H1 (cell line): ENCODE data around the gene HOXB6. TPM values are rescaled to one million over a fixed set of nuclear protein-coding genes. Genes with fewer than 3 reads are reported as not detected.

ENCODE experiments used
- ATF2 ChIP-seq: IDR thresholded peaks from 2 replicates; pipeline ENCODE4 v1.6.1; 2012; ENCODE audit warnings: low read length, inconsistent platforms
- ATF3 ChIP-seq: IDR thresholded peaks from 2 replicates; pipeline ENCODE4 v1.6.1; 2011; ENCODE audit warnings: low read depth, mild to moderate bottlenecking, low read length; ENCODE audit not compliant: insufficient read depth
- BACH1 ChIP-seq: IDR thresholded peaks from 2 replicates; pipeline ENCODE4 v1.6.1; 2012; ENCODE audit warnings: low read length, improper control_type of control experiment
- BRCA1 ChIP-seq: IDR thresholded peaks from 2 replicates; pipeline ENCODE4 v1.6.1; 2012; ENCODE audit warnings: low read depth, low read length, improper control_type of control experiment
- CBX8 ChIP-seq: fragments of 300-800, 300-1000 bp; sonication (generic); IDR thresholded peaks from 2 replicates; pipeline ENCODE4 v1.7.1; 2016; ENCODE audit warnings: low read depth, low read length, borderline replicate concordance
- CEBPB ChIP-seq: IDR thresholded peaks from 2 replicates; pipeline ENCODE4 v1.6.1; 2012; ENCODE audit warnings: low read depth, low read length
- EGR1 ChIP-seq: IDR thresholded peaks from 2 replicates; pipeline ENCODE4 v1.6.1; 2011; ENCODE audit warnings: low read depth, low read length, borderline replicate concordance
- EP300 ChIP-seq, 2 experiments: IDR thresholded peaks; 1 replicate in 1 of 2; 2 replicates in 1 of 2; pipeline ENCODE4 v1.6.1; 2011 to 2012; ENCODE audit warnings: low read depth in 2 of 2, low read length in 2 of 2, mild to moderate bottlenecking in 2 of 2, borderline replicate concordance in 1 of 2, inconsistent platforms in 1 of 2, moderate library complexity in 1 of 2
- HDAC2 ChIP-seq, 2 experiments: fragments of 300-600 bp in 1 of 2; sonication (generic) in 1 of 2; IDR thresholded peaks; 2 replicates each; pipeline ENCODE4 v1.6.1; 2011 to 2012; ENCODE audit warnings: low read depth in 2 of 2, low read length in 2 of 2, mild to moderate bottlenecking in 2 of 2, moderate library complexity in 2 of 2, borderline replicate concordance in 1 of 2, inconsistent platforms in 1 of 2
- HDAC6 ChIP-seq: IDR thresholded peaks from one replicate; pipeline ENCODE4 v1.7.1; 2012; ENCODE audit warnings: low read depth, mild to moderate bottlenecking, inconsistent platforms, low read length, moderate library complexity
- KDM1A ChIP-seq: fragments of 200-600, 300-600 bp; sonication (generic); IDR thresholded peaks from 2 replicates; pipeline ENCODE4 v1.7.1; 2016; ENCODE audit warnings: mild to moderate bottlenecking, low read length, borderline replicate concordance
- SIN3A ChIP-seq, 2 experiments: IDR thresholded peaks in 1 of 2; conservative IDR thresholded peaks in 1 of 2; 2 replicates each; pipeline ENCODE4 v1.6.1; 2011 to 2012; ENCODE audit warnings: low read length in 2 of 2, improper control_type of control experiment in 1 of 2, low read depth in 1 of 2, mild to moderate bottlenecking in 1 of 2
- SIRT6 ChIP-seq: IDR thresholded peaks from one replicate; pipeline ENCODE4 v1.7.1; 2012; ENCODE audit warnings: low read length, inconsistent platforms
- SIX5 ChIP-seq: IDR thresholded peaks from 2 replicates; pipeline ENCODE4 v1.6.1; 2011; ENCODE audit warnings: mild to moderate bottlenecking, low read depth, low read length
- SP2 ChIP-seq: IDR thresholded peaks from 2 replicates; pipeline ENCODE4 v1.6.1; 2012; ENCODE audit warnings: mild to moderate bottlenecking, low read length, inconsistent platforms
- TCF12 ChIP-seq: IDR thresholded peaks from 2 replicates; pipeline ENCODE4 v1.6.1; 2011; ENCODE audit warnings: low read depth, mild to moderate bottlenecking, low read length
- TEAD4 ChIP-seq: IDR thresholded peaks from 2 replicates; pipeline ENCODE4 v1.6.1; 2012; ENCODE audit warnings: low read depth, low read length, inconsistent platforms, mixed read lengths
- ZNF274 ChIP-seq: IDR thresholded peaks from 2 replicates; pipeline ENCODE4 v1.7.0; 2012; ENCODE audit warnings: low read length, borderline replicate concordance; ENCODE audit errors: extremely low read depth
- polyA plus RNA-seq, 7 experiments: library from polyadenylated mRNA; depleted of rRNA in 3 of 7; stranded (reverse) in 5 of 7; unstranded in 2 of 7; fragments of >200 nt in 5 of 7; fragments of 200-250 nt in 2 of 7; gene quantifications; 1 replicate in 5 of 7; 2 replicates in 1 of 7; 4 replicates in 1 of 7; pipeline versions ENCODE4 v1.2.1 to v1.2.3, GENCODE V29; 2011 to 2013; ENCODE audit warnings: missing spikeins in 2 of 7, mixed read lengths in 2 of 7
- total RNA-seq: library from RNA; stranded (reverse); fragmentation: NEBNext Ultra II Directional; extraction: Animal tissue kit (Norgen Biotek cat#: 25700); gene quantifications from 2 replicates; pipeline ENCODE4 v1.2.1, GENCODE V29; 2021

HOXB6 gene
- total and polyA plus RNA-seq, 2 of the 8 experiments (the other 6 are each of a cell fraction or from before 2014, with no cell fraction given): not detected

GRCh38 chr17:48610282-48611211 lies 5.8 kb upstream of the HOXB6 start, which contains the start of gene HOXB7 (continued):
- TF ChIP-seq ATF3 (peak; percentile 98), SP2 (no peak), EP300 (IDR thresholded peaks at IDR 0.05; ENCODE audit: borderline replicate concordance in 1 of 2, low read depth in 2 of 2, low read length in 2 of 2) (no peak), CBX8 (0 out of 2 replicates have a peak, but pooled peaks have one; percentile 29), HDAC6 (no peak), SIN3A (conservative IDR thresholded peaks at IDR 0.05 in 1 of 2, IDR thresholded peaks at IDR 0.05 in 1 of 2; ENCODE audit: low read depth in 1 of 2, low read length in 2 of 2) (no peak), CEBPB (no peak), KDM1A (no peak), BRCA1 (no peak), SIX5 (no peak), TCF12 (0 out of 2 replicates have a peak, but pooled peaks have one; percentile 5), TEAD4 (no peak), HDAC2 (IDR thresholded peaks at IDR 0.05; ENCODE audit: borderline replicate concordance in 1 of 2, low read depth in 2 of 2, low read length in 2 of 2) (no peak), EGR1 (no peak), ATF2 (no peak), ZNF274 (no peak), SIRT6 (no peak), BACH1 (no peak)
